COR-L47 (cell line): ENCODE results near the gene IRX6.

Source experiments
- DNase-seq: peaks from one replicate; lab custom pipeline; 2025; lab: John Stamatoyannopoulos, UW

IRX6 gene

GRCh38 chr16:55323637-55324271, at the start of gene IRX6:
Gene IRX6, plus strand, starts transcription at chr16:55324203. Its CDS starts 889 bp downstream, at chr16:55325092.
- DNase-seq = no peak

- DNase-seq = no peak
Observed at GRCh38 chr16:55274391-55274790, 49.6 kb upstream of the IRX6 start.

GRCh38 chr16:55275167-55275566, 48.8 kb upstream of the IRX6 start:
- no peak for DNase-seq

- DNase-seq = no peak
Observed at GRCh38 chr16:55275869-55276268, 48.1 kb upstream of the IRX6 start.

- no peak for DNase-seq
Observed at GRCh38 chr16:55277536-55277935, 46.5 kb upstream of the IRX6 start.

GRCh38 chr16:55279598-55279997, 44.4 kb upstream of the IRX6 start:
- DNase-seq = no peak

- DNase-seq = peak; percentile 40
Observed at GRCh38 chr16:55280587-55280986, 43.4 kb upstream of the IRX6 start.

GRCh38 chr16:55282441-55282840, 41.6 kb upstream of the IRX6 start:
- no peak for DNase-seq

GRCh38 chr16:55283812-55284717, 39.9 kb upstream of the IRX6 start:
- DNase-seq = no peak

- DNase-seq = no peak
Observed at GRCh38 chr16:55284718-55285099, 39.3 kb upstream of the IRX6 start.

GRCh38 chr16:55285586-55285985, 38.4 kb upstream of the IRX6 start:
- DNase-seq = no peak

GRCh38 chr16:55289353-55289752, 34.6 kb upstream of the IRX6 start:
- DNase-seq = no peak

- no peak for DNase-seq
Observed at GRCh38 chr16:55291847-55292246, 32.2 kb upstream of the IRX6 start.

GRCh38 chr16:55292491-55292890, 31.5 kb upstream of the IRX6 start:
- no peak for DNase-seq

GRCh38 chr16:55294129-55294528, 29.9 kb upstream of the IRX6 start:
- DNase-seq = no peak

- DNase-seq = no peak
Observed at GRCh38 chr16:55294931-55295342, 29.1 kb upstream of the IRX6 start.

GRCh38 chr16:55297062-55297909, 26.7 kb upstream of the IRX6 start:
- DNase-seq = no peak

GRCh38 chr16:55297910-55298479, 26.0 kb upstream of the IRX6 start:
- DNase-seq = no peak

GRCh38 chr16:55301385-55302008, 22.5 kb upstream of the IRX6 start:
- DNase-seq = no peak

GRCh38 chr16:55302635-55303034, 21.4 kb upstream of the IRX6 start:
- no peak for DNase-seq

- no peak for DNase-seq
Observed at GRCh38 chr16:55308973-55309372, 15.0 kb upstream of the IRX6 start.

- DNase-seq = no peak
Observed at GRCh38 chr16:55322327-55322726, 1.7 kb upstream of the IRX6 start.
